HG03108 (cell line): ENCODE measurements around the gene ADGRA1.
"Not testable (repeated sequence)": the region's sequence is repeated elsewhere in the genome, so short reads cannot be mapped to it uniquely, and the experiment has no call there.

Experiments
- ATAC-seq: cut with Tn5 transposase; IDR thresholded peaks from one replicate; pipeline ENCODE4 v1.9.1; 2021; ENCODE audit warnings: moderate library complexity; ENCODE audit not compliant: unreplicated experiment

ADGRA1 gene

GRCh38 chr10:133174689-133175263 lies 87.1 kb downstream of the ADGRA1 start:
- ATAC-seq, result no peak

- not testable (repeated sequence) for ATAC-seq
Observed at GRCh38 chr10:133175624-133176023, 87.9 kb downstream of the ADGRA1 start.

- no peak for ATAC-seq
Observed at GRCh38 chr10:133176546-133176945, 88.8 kb downstream of the ADGRA1 start.

- no peak for ATAC-seq
Observed at GRCh38 chr10:133177380-133178157, 89.8 kb downstream of the ADGRA1 start.

- no peak for ATAC-seq
Observed at GRCh38 chr10:133178357-133179127, 90.8 kb downstream of the ADGRA1 start.

- ATAC-seq, result no peak
Observed at GRCh38 chr10:133179128-133179520, 91.4 kb downstream of the ADGRA1 start.

- ATAC-seq, result no peak
Observed at GRCh38 chr10:133179651-133180050, 91.9 kb downstream of the ADGRA1 start.

GRCh38 chr10:133180192-133180964 lies 92.7 kb downstream of the ADGRA1 start:
- no peak for ATAC-seq

GRCh38 chr10:133180965-133181639 lies 93.4 kb downstream of the ADGRA1 start:
- no peak for ATAC-seq
